GM12801 (cell line): ENCODE measurements around the gene SPAM1.

ENCODE experiments used
- TF ChIP-seq, protein P1 (sequence below): IDR thresholded peaks from one replicate; pipeline ENCODE4 v1.5.1; 2011; ENCODE audit warnings: control low read depth; ENCODE audit not compliant: insufficient read length; ENCODE audit errors: extremely low read depth

Gene SPAM1

DNA sequence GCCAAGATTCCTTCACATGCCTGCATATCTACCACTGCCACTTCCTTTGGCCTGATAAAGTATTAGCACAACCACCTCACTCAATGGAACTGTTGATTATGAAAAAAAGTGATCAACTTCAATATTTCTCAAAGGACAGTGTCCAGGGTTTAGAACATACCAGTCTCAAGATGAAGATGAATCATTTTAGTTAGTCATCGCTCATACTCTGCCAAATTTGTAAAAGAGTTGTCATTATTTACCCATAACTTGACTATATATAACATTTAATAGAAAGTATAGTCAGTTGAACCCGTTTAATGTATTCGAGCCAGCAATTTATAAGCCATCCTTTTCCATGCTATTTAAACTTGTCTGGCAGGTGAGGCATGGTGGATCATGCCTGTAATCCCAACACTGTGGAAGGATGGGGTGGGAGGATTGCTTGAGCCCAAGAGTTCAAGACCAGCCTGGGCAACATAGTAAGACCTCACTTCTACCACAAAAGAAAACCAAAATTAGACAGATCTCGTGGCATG, 33.2 kb downstream of the SPAM1 start:
- TF ChIP-seq, protein P1, sequence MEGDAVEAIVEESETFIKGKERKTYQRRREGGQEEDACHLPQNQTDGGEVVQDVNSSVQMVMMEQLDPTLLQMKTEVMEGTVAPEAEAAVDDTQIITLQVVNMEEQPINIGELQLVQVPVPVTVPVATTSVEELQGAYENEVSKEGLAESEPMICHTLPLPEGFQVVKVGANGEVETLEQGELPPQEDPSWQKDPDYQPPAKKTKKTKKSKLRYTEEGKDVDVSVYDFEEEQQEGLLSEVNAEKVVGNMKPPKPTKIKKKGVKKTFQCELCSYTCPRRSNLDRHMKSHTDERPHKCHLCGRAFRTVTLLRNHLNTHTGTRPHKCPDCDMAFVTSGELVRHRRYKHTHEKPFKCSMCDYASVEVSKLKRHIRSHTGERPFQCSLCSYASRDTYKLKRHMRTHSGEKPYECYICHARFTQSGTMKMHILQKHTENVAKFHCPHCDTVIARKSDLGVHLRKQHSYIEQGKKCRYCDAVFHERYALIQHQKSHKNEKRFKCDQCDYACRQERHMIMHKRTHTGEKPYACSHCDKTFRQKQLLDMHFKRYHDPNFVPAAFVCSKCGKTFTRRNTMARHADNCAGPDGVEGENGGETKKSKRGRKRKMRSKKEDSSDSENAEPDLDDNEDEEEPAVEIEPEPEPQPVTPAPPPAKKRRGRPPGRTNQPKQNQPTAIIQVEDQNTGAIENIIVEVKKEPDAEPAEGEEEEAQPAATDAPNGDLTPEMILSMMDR = no peak

DNA sequence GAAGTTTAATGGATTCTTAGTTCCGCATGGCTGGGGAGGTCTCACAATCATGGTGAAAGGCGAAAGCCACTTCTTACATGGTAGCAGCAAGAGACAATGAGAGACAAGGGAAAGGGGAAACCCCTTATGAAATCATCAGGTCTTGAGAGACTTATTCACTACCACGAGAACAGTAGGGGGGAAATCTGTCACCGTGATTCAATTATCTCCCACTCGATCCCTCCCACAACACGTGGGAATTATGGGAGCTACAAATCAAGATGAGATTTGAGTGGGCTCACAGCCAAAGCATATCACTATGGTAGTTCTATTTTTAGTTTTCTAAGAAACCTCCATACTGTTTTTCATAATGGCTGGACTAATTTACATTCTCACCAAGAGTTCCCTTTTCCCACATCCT, 36.7 kb downstream of the SPAM1 start:
- TF ChIP-seq, protein P1 = no peak

DNA sequence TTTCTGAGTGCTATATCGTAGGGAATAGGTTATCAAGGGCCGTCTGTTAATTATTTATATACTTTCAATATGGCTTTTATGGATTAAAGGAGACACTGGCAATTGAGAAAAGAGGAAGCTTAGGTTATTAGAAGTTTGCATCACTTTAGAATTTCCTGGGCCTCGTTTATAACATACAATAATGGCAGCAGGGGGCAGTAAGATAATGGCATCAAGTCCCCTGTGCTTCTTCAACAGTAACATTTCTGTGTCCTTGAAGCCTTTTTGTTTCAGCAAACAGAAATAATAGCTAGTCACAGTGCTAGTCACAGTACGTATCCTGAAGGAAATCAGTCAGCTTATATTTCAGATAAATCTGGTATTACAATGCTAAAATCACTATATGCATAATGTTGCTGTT, 41.9 kb downstream of the SPAM1 start:
- TF ChIP-seq, protein P1 = no peak

DNA sequence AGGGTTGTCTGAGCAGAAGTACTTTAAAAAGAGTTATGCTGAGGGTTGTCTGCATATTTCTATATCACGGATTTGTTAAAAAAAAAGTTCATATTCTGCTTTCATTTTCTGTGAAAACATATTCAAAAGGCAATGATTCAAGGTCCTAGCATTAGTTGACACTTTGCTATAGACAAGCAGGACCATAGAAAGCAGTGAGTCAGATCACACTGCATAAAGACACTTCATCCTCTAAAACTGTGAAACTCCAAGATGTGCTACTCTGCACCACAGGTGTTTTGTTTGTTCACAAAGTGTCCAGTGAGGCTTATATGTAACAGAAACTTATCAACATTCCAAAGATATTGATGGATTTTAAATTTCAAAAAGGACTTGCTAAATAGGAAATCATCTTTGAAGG, 47.0 kb downstream of the SPAM1 start:
- TF ChIP-seq, protein P1 = no peak

DNA sequence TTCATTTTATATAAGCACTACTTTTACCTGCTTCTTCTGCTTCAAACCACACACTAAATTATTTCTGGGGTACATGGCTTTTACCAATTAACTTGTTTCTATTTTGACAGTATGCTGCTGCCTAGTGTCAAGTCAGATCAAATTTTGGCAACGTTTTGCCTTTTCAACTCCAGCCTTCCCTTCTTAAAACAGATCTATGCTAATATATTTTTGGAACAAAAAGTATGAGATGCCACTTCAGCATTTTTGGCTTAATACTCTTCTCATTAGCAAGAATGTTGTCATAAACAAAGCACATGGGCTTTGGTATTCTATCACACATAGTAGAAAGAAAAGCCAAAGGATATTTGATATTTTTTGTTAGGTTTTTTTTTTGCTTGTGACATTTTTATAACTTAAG, 47.8 kb downstream of the SPAM1 start:
- TF ChIP-seq, protein P1 = no peak

DNA sequence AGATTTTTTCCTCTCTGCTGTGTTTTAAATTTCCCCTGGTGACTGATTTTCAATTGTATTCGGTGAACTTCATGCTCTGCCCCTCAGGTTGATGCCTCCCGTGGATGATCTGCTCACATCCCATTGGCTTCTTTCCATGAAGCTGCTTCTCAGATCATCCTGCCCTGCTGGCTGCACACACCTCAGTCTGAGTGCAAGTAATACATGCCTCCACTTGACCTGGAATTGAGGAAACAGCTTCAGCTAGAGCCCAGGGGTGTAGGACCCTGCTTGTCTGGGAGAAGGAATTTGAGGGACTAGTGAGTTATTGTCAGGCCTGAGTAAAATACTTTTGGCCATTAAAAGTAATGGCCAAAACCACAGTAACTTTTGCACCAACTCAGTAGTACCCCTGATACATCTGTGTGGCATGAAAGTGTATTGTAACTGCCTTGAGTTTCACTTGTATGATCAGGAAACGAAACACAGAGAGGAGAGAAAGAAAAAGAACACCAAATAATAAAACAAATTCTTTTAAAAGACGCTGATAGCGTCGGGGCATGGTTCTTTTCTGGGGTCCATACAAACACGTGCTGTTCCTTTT, 49.4 kb downstream of the SPAM1 start:
- TF ChIP-seq, protein P1 = no peak

DNA sequence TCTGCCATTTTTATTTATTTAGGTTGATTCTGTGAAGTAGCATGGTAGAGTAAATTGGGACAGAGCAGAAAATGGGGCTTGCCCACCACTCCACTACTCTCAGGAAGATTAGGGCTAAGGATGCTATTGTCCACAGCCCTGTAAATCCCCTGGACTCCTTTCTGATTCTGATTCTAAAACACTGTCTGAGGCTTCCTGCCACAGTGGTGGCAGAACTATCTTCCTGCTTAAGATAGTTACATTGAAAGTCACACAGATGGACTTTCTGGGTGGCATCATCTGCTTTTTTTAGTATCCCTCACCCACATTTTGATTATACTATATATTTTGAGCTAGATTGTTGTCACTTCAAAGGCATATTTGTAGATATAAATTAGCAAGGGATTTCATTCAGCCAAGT, 50.0 kb downstream of the SPAM1 start:
- TF ChIP-seq, protein P1 = no peak

DNA sequence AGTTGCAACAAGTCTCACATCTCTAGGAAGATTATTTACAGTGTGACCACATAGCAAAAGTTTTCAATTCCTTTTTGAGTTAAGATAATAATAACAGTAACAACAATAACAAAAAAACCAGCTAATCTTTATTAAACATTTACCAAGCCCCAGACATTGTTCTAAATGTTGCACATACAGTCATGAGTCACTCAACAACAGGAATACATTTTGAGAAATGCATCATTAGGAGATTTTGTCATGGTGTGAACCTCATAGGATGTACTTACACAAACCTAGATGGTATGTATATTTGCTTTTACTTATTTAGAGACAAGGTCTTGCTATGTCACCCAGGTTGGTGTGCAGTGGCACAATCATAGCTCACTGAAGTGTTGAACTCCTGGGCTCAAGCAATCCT, 52.0 kb downstream of the SPAM1 start:
- TF ChIP-seq, protein P1 = no peak
